ENCODE results near the gene SUGCT.

The SUGCT gene

DNA sequence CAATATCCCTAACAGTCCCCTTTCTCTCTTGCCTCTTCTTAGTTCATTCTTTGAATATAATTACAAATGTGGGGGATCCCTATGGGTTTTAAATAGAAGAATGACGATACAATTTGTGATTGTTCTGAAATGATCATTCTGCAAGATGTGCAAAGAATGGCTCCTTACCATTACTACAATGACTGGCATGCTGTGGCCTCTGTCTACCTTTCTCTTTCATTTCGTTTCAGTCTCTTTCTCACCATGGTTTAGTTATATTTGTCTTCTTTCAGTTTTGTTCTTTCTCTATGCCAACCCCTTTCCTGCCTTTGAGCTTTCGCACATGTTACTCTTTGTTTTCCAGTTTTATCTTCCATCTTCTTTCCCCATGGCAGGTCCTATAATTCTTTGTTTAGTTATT is 176.5 kb downstream of the SUGCT start:
- H3K9ac ChIP-seq (ENCODE audit: low read depth, low read length), result no peak overlapping the region
- H4K20me1 ChIP-seq (ENCODE audit: insufficient read depth, low read length), result no peaks in the 10 kb centered on the region
- H3K4me2 ChIP-seq (ENCODE audit: insufficient read depth, low read length), result no peak overlapping the region
- no peak overlapping the region for H2AFZ ChIP-seq (ENCODE audit: low read depth, low read length)
- no peaks in the 10 kb centered on the region for H3K9me3 ChIP-seq (ENCODE audit: insufficient read depth, low read length, severe bottlenecking)
- H3K4me3 ChIP-seq (ENCODE audit: low read depth in 1 of 2, low read length in 2 of 2), result no peak overlapping the region
- H3K36me3 ChIP-seq (ENCODE audit: insufficient read depth, low read length), result no peaks in the 10 kb centered on the region
- no peak for DNase-seq
- H3K27ac ChIP-seq (ENCODE audit: low read length), result no peak overlapping the region
- H3K79me2 ChIP-seq (ENCODE audit: insufficient read depth, low read length), result no peaks in the 10 kb centered on the region
- no peak for TF ChIP-seq EZH2 (IDR thresholded peaks at IDR 0.05; ENCODE audit: borderline replicate concordance, low read depth, low read length, severe bottlenecking)
- TF ChIP-seq, protein P1, sequence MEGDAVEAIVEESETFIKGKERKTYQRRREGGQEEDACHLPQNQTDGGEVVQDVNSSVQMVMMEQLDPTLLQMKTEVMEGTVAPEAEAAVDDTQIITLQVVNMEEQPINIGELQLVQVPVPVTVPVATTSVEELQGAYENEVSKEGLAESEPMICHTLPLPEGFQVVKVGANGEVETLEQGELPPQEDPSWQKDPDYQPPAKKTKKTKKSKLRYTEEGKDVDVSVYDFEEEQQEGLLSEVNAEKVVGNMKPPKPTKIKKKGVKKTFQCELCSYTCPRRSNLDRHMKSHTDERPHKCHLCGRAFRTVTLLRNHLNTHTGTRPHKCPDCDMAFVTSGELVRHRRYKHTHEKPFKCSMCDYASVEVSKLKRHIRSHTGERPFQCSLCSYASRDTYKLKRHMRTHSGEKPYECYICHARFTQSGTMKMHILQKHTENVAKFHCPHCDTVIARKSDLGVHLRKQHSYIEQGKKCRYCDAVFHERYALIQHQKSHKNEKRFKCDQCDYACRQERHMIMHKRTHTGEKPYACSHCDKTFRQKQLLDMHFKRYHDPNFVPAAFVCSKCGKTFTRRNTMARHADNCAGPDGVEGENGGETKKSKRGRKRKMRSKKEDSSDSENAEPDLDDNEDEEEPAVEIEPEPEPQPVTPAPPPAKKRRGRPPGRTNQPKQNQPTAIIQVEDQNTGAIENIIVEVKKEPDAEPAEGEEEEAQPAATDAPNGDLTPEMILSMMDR (IDR thresholded peaks at IDR 0.05; ENCODE audit: borderline replicate concordance, extremely low read depth, low read length, poor library complexity, severe bottlenecking), result no peak
- no peak for ATAC-seq (ENCODE audit: insufficient read depth, low read depth)
- H3K27me3 ChIP-seq (ENCODE audit: insufficient read depth, low read length, poor library complexity), result no peaks in the 10 kb centered on the region
- no peaks in the 10 kb centered on the region for H3K4me1 ChIP-seq (ENCODE audit: insufficient read depth, low read length)

DNA sequence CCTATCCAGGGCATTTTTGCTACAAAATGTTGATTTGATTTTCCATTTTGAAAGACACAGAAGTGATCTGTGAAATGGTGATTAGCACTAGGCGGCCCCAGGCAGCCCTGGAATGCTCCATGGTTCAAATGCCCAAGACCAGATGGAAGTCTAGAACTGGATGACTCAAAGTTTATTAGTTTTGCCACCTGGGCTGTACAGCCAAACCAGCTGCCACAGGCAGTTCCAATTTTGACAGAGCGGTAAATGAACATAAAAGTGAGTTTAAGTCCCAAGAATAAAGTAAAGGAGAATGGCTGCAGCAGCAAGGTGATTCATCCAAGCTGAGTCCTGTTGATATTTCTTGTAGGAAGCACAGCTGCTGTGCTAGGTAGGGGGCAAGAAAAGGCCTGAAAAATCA is 180.5 kb downstream of the SUGCT start:
- TF ChIP-seq, protein P1 (IDR thresholded peaks at IDR 0.05; ENCODE audit: borderline replicate concordance, extremely low read depth, low read length, poor library complexity, severe bottlenecking), result no peak
- TF ChIP-seq EZH2 (IDR thresholded peaks at IDR 0.05; ENCODE audit: borderline replicate concordance, low read depth, low read length, severe bottlenecking), result no peak
- no peaks in the 10 kb centered on the region for H3K79me2 ChIP-seq (ENCODE audit: insufficient read depth, low read length)

DNA sequence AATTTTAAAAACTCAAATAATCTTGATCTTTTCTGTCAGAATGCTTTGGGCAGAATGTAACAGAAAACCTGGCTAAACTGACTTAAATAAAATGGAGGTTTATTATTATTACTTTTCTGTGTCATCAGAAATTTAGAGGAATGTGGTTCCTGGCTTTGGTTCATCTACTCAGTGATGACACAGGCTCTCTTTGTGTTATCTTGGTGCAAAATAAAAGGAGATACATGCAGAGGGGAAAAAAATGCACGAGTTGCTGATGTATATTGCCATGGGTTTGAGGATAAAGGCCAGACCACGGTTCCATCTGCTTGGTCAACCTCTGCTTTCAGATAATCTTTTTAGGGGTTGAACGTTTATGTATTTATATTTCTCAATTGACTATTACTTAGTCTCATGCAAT is 181.4 kb downstream of the SUGCT start:
- H3K9me3 ChIP-seq (ENCODE audit: insufficient read depth, low read length, severe bottlenecking), result no peaks in the 10 kb centered on the region

More for the DNA sequence above, 180.5 kb downstream of the SUGCT start:
- H3K4me2 ChIP-seq (ENCODE audit: insufficient read depth, low read length), result no peak overlapping the region
- ATAC-seq (ENCODE audit: insufficient read depth, low read depth), result no peak
- no peaks in the 10 kb centered on the region for H4K20me1 ChIP-seq (ENCODE audit: insufficient read depth, low read length)
- no peaks in the 10 kb centered on the region for H3K9me3 ChIP-seq (ENCODE audit: insufficient read depth, low read length, severe bottlenecking)
- no peaks in the 10 kb centered on the region for H3K27me3 ChIP-seq (ENCODE audit: insufficient read depth, low read length, poor library complexity)
- H3K27ac ChIP-seq (ENCODE audit: low read length), result no peak overlapping the region
- no peaks in the 10 kb centered on the region for H3K4me1 ChIP-seq (ENCODE audit: insufficient read depth, low read length)
- no peak overlapping the region for H2AFZ ChIP-seq (ENCODE audit: low read depth, low read length)
- DNase-seq, result no peak
- no peak overlapping the region for H3K9ac ChIP-seq (ENCODE audit: low read depth, low read length)
- H3K4me3 ChIP-seq (ENCODE audit: low read depth in 1 of 2, low read length in 2 of 2), result no peak overlapping the region
- H3K36me3 ChIP-seq (ENCODE audit: insufficient read depth, low read length), result no peaks in the 10 kb centered on the region

More for the DNA sequence above, 181.4 kb downstream of the SUGCT start:
- Histone ChIP-seq H3K4me3 (ENCODE audit: low read depth in 1 of 2, low read length in 2 of 2) (no peak overlapping the region), H3K79me2 (ENCODE audit: insufficient read depth, low read length) (no peaks in the 10 kb centered on the region), H2AFZ (ENCODE audit: low read depth, low read length) (no peak overlapping the region), H3K36me3 (ENCODE audit: insufficient read depth, low read length) (no peaks in the 10 kb centered on the region), H3K4me1 (ENCODE audit: insufficient read depth, low read length) (no peaks in the 10 kb centered on the region), H4K20me1 (ENCODE audit: insufficient read depth, low read length) (no peaks in the 10 kb centered on the region), H3K4me2 (ENCODE audit: insufficient read depth, low read length) (no peak overlapping the region), H3K9ac (ENCODE audit: low read depth, low read length) (no peak overlapping the region), H3K27ac (ENCODE audit: low read length) (no peak overlapping the region), H3K27me3 (ENCODE audit: insufficient read depth, low read length, poor library complexity) (no peaks in the 10 kb centered on the region)
- TF ChIP-seq, protein P1 (IDR thresholded peaks at IDR 0.05; ENCODE audit: borderline replicate concordance, extremely low read depth, low read length, poor library complexity, severe bottlenecking), result no peak
- TF ChIP-seq EZH2 (IDR thresholded peaks at IDR 0.05; ENCODE audit: borderline replicate concordance, low read depth, low read length, severe bottlenecking), result no peak
- DNase-seq (no peak), ATAC-seq (ENCODE audit: insufficient read depth, low read depth) (no peak)

Data from DND-41 (cell line).